HCT116 (cell line): Measurements from ENCODE around the gene COL20A1. TPM values are rescaled to one million over a fixed set of nuclear protein-coding genes. Genes with fewer than 3 reads are reported as not detected.
A peak's percentile ranks its signal among the peaks of the same experiment; 100 is the strongest.

Experiments used
- ATAC-seq: fragments of 200-7000 bp; cut with Tn5 transposase; 2 replicates; pipeline ENCODE4 v1.9.1; 2020; ENCODE audit warnings: mild to moderate bottlenecking, moderate library complexity
- BruUV-seq: library from RNA; stranded (reverse); fragments of 400-500 nt; replicated peaks from 2 replicates; lab custom pipeline; 2021; lab: Mats Ljungman, UMichigan
- CTCF ChIA-PET: fragments of 300-600 bp; sonication (Branson Sonifier 250); formaldehyde crosslinking; loops from one replicate; lab custom pipeline; 2021; ENCODE audit warnings: antibody characterized with exemption; lab: Charles Lee
- POLR2A ChIA-PET: fragments of 300-600, 350-600 bp; sonication (Branson Sonifier 250); formaldehyde crosslinking; loops from one replicate; lab custom pipeline; 2021; ENCODE audit warnings: antibody characterized with exemption; lab: Charles Lee
- RAD21 ChIA-PET, 2 experiments: fragments of 300-600 bp; sonication (Branson Sonifier 250); formaldehyde crosslinking; loops; one replicate each; lab custom pipeline; 2023; ENCODE audit warnings: low total read pairs in 2 of 2; ENCODE audit not compliant: uncharacterized antibody in 2 of 2, unreplicated experiment in 2 of 2, low non-redundant PET in 1 of 2; lab: Charles Lee
- DNase-seq: peaks from one replicate; pipeline ENCODE4 v3.0.0-alpha.2; 2010; ENCODE audit warnings: low read depth, low spot score
- H2AFZ ChIP-seq: fragments of 200-600 bp; shearing (Covaris generic), sonication (generic); 2 replicates; pipeline ENCODE4 v1.6.1; 2017; ENCODE audit warnings: low read depth, mixed run types, mixed read lengths, antibody characterized with exemption, low read length; ENCODE audit not compliant: poor library complexity, severe bottlenecking
- H3K27ac ChIP-seq: 2 replicates; pipeline ENCODE4 v1.5.1; 2012; ENCODE audit warnings: low read depth, low read length
- H3K27me3 ChIP-seq: fragments of 200-600 bp; sonication (generic); 2 replicates; pipeline ENCODE4 v1.6.1; 2016; ENCODE audit warnings: mixed run types, low read length, mixed read lengths; ENCODE audit not compliant: insufficient read depth
- H3K36me3 ChIP-seq, 2 experiments: fragments of 200-500 bp in 1 of 2; fragments of 200-600 bp in 1 of 2; sonication (Bioruptor generic) in 1 of 2; sonication (generic) in 1 of 2; 2 replicates each; pipeline versions ENCODE4 v1.5.1 to v1.6.1; 2014 to 2016; ENCODE audit warnings: low read length in 2 of 2, inconsistent platforms in 1 of 2, mixed read lengths in 1 of 2, mixed run types in 1 of 2; ENCODE audit not compliant: insufficient read depth in 2 of 2, control insufficient read depth in 1 of 2
- H3K4me1 ChIP-seq, 2 experiments: fragments of 200-600 bp in 1 of 2; sonication (generic) in 1 of 2; 2 replicates each; pipeline versions ENCODE4 v1.5.1 to v1.6.1; 2012 to 2017; ENCODE audit warnings: low read length in 2 of 2, inconsistent platforms in 1 of 2, mild to moderate bottlenecking in 1 of 2, mixed read lengths in 1 of 2, mixed run types in 1 of 2, moderate library complexity in 1 of 2; ENCODE audit not compliant: insufficient read depth in 2 of 2, control insufficient read depth in 1 of 2
- H3K4me2 ChIP-seq: fragments of 200-600 bp; sonication (generic); 2 replicates; pipeline ENCODE4 v1.6.1; 2017; ENCODE audit warnings: mixed run types, low read length, mixed read lengths
- H3K4me3 ChIP-seq, 2 experiments: fragments of 200-600 bp in 1 of 2; sonication (generic) in 1 of 2; replicated peaks in 1 of 2; 2 replicates each; pipeline ENCODE4 v1.5.1; 2011 to 2016; ENCODE audit warnings: low read length in 2 of 2, control low read depth in 1 of 2, low read depth in 1 of 2, mild to moderate bottlenecking in 1 of 2, mixed read lengths in 1 of 2, mixed run types in 1 of 2
- H3K79me2 ChIP-seq: fragments of 200-600 bp; sonication (generic); 2 replicates; pipeline ENCODE4 v1.6.1; 2017; ENCODE audit warnings: mild to moderate bottlenecking, mixed run types, low read length, moderate library complexity, mixed read lengths; ENCODE audit not compliant: insufficient read depth
- H3K9ac ChIP-seq: fragments of 200-600 bp; sonication (generic); 2 replicates; pipeline ENCODE4 v1.6.1; 2016; ENCODE audit warnings: low read length, mixed read lengths
- H3K9me2 ChIP-seq: fragments of 200-600 bp; sonication (generic), shearing (Covaris generic); 2 replicates; pipeline ENCODE4 v1.6.1; 2017; ENCODE audit warnings: mixed run types, mild to moderate bottlenecking, moderate library complexity; ENCODE audit not compliant: insufficient read depth
- H3K9me3 ChIP-seq, 2 experiments: fragments of 200-500 bp in 1 of 2; fragments of 200-600 bp in 1 of 2; sonication (Bioruptor generic) in 1 of 2; sonication (generic) in 1 of 2; 2 replicates each; pipeline ENCODE4 v1.6.1; 2014 to 2017; ENCODE audit warnings: low read length in 2 of 2, mixed read lengths in 2 of 2, inconsistent platforms in 1 of 2, low read depth in 1 of 2, mild to moderate bottlenecking in 1 of 2, mixed run types in 1 of 2, moderate library complexity in 1 of 2; ENCODE audit not compliant: control insufficient read depth in 1 of 2, insufficient read depth in 1 of 2
- H4K20me1 ChIP-seq: fragments of 200-600 bp; sonication (generic), shearing (Covaris generic); 2 replicates; pipeline ENCODE4 v1.6.1; 2017; ENCODE audit warnings: mixed run types, mild to moderate bottlenecking, moderate library complexity; ENCODE audit not compliant: insufficient read depth
- CBX3 ChIP-seq: IDR thresholded peaks from 2 replicates; pipeline ENCODE4 v1.6.1; 2012; ENCODE audit warnings: low read depth
- ELF1 ChIP-seq: IDR thresholded peaks from 2 replicates; pipeline ENCODE4 v1.6.1; 2012; ENCODE audit warnings: low read depth, borderline replicate concordance
- POLR2A ChIP-seq: IDR thresholded peaks from 2 replicates; pipeline ENCODE4 v1.7.0; 2011; ENCODE audit warnings: borderline replicate concordance; ENCODE audit not compliant: insufficient read depth, insufficient read length; ENCODE audit errors: extremely low read depth
- POLR2AphosphoS5 ChIP-seq: IDR thresholded peaks from 2 replicates; pipeline ENCODE4 v1.6.1; 2011; ENCODE audit warnings: mild to moderate bottlenecking, low read depth, low read length, moderate library complexity
- RAD21 ChIP-seq: IDR thresholded peaks from 2 replicates; pipeline ENCODE4 v1.6.1; 2012; ENCODE audit warnings: low read depth, mild to moderate bottlenecking
- SIN3A ChIP-seq: IDR thresholded peaks from 2 replicates; pipeline ENCODE4 v1.6.1; 2012; ENCODE audit warnings: low read depth
- SRF ChIP-seq: IDR thresholded peaks from 2 replicates; pipeline ENCODE4 v1.6.1; 2012; ENCODE audit warnings: low read depth
- ZFX ChIP-seq: fragments of 450-650 bp; IDR thresholded peaks from 2 replicates; pipeline ENCODE4 v1.6.1; 2017
- ZNF274 ChIP-seq: fragments of 200-500 bp; sonication (Bioruptor generic); IDR thresholded peaks from 2 replicates; pipeline ENCODE4 v1.6.1; 2014; ENCODE audit warnings: mild to moderate bottlenecking, low read depth, low read length, inconsistent platforms
- intact Hi-C: fragments of 100-400 bp; cut with micrococcal nuclease; formaldehyde crosslinking; loops from 2 replicates; pipeline ENCODE4 v1.10.0; 2022
- total RNA-seq: library from RNA; stranded (reverse); gene quantifications from one replicate; pipeline ENCODE4 v1.2.1, GENCODE V29; 2021; ENCODE audit not compliant: unreplicated experiment
- TF ChIP-seq, protein P1 (sequence below), 3 experiments: fragments of 200-600 bp in 1 of 3; sonication (generic) in 1 of 3; IDR thresholded peaks in 2 of 3; conservative IDR thresholded peaks in 1 of 3; 2 replicates each; pipeline ENCODE4 v1.5.1; 2012 to 2017; ENCODE audit warnings: low read depth in 2 of 3, low read length in 2 of 3, antibody characterized with exemption in 1 of 3, borderline replicate concordance in 1 of 3, control low read depth in 1 of 3, mild to moderate bottlenecking in 1 of 3, mixed read lengths in 1 of 3, mixed run types in 1 of 3, moderate library complexity in 1 of 3; ENCODE audit not compliant: insufficient read depth in 1 of 3
- TF ChIP-seq, protein P2 (sequence below): IDR thresholded peaks from 2 replicates; pipeline ENCODE4 v1.6.1; 2012
- TF ChIP-seq, protein P3 (sequence below): IDR thresholded peaks from 2 replicates; pipeline ENCODE4 v1.6.1; 2012; ENCODE audit warnings: low read depth

Gene COL20A1
- total RNA-seq, 1 experiment from 2014 or later, result 0.34 TPM

DNA sequence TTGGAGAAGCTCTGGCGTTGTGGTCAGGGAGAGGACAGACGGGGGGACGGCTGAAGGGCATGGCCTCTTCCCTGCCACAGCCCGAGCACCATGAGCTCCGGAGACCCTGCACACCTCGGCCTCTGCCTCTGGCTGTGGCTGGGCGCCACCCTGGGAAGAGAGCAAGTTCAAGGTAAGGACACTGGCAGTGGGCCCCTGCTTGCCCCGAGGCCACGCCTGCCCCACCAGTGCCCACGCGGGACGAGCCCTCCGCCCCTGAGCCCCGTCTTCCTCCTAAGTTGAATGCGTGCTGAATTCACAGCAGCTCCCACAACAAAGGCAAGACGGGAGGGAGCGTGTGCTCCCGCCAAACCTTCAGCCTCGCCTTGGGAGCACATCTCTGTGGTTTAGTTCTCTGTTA, 2.0 kb downstream of the COL20A1 start (continued):
- no peak for TF ChIP-seq RAD21

DNA sequence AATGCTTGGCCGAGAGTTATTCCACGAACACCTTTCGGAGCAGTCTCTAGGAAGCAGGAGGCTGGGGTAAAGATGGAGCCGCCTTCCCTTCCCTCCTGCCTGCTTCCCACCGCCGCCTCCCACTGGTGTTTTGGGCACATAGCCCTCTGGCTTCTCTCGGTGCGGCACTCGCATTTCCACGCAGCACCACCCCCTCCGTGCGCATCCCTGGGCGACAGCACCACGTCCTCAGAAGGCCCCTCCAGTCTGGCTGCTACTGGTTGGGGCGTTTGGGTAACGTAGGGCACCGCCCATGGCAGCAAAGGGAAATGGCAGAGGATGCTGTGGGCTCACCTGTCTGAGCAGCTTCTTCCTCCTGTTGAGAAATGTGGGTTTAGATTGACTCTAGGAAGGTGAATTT, 2.4 kb downstream of the COL20A1 start:
- BruUV-seq, result no TSS peak
- H3K4me1 ChIP-seq, result peaks cover 4 to 17% of the 10 kb centered on the region in 2 experiments; a peak in 3 of 4 replicates
- H4K20me1 ChIP-seq, result no peaks in the 10 kb centered on the region
- no peaks in the 10 kb centered on the region for H3K79me2 ChIP-seq
- H3K27ac ChIP-seq, result no peak overlapping the region
- RAD21 ChIA-PET, result no interaction called here
- H3K36me3 ChIP-seq, result no peaks in the 10 kb centered on the region
- intact Hi-C loops, result no loop called here
- H3K4me2 ChIP-seq, result no peak overlapping the region
- DNase-seq (no peak), ATAC-seq (peak; percentile 37)
- TF ChIP-seq, protein P1, sequence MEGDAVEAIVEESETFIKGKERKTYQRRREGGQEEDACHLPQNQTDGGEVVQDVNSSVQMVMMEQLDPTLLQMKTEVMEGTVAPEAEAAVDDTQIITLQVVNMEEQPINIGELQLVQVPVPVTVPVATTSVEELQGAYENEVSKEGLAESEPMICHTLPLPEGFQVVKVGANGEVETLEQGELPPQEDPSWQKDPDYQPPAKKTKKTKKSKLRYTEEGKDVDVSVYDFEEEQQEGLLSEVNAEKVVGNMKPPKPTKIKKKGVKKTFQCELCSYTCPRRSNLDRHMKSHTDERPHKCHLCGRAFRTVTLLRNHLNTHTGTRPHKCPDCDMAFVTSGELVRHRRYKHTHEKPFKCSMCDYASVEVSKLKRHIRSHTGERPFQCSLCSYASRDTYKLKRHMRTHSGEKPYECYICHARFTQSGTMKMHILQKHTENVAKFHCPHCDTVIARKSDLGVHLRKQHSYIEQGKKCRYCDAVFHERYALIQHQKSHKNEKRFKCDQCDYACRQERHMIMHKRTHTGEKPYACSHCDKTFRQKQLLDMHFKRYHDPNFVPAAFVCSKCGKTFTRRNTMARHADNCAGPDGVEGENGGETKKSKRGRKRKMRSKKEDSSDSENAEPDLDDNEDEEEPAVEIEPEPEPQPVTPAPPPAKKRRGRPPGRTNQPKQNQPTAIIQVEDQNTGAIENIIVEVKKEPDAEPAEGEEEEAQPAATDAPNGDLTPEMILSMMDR (IDR thresholded peaks at IDR 0.05 in 2 of 3, conservative IDR thresholded peaks at IDR 0.05 in 1 of 3; ENCODE audit: borderline replicate concordance in 1 of 3, insufficient read depth in 1 of 3, low read depth in 2 of 3, low read length in 2 of 3), result peak; percentile 9 to 45 (median 28); a peak in 3 of 6 replicates
- TF ChIP-seq SRF, result no peak
- TF ChIP-seq, all 23 proteins: peak for 1
- Histone ChIP-seq H3K9ac (no peak overlapping the region), H3K9me2 (no peaks in the 10 kb centered on the region), H3K4me3 (no peak overlapping the region), H3K9me3 (no peaks in the 10 kb centered on the region), H3K27me3 (peaks cover 3% of the 10 kb centered on the region; the same call in 1 of the 2 replicates), H2AFZ (no peak overlapping the region)
- ChIA-PET CTCF (interaction anchor here (1.4 kb wide), 2 partner anchors 72 to 86 kb away, joined by 4 read pairs; no protein-coding TSS in a partner anchor), POLR2A (no interaction called here)

DNA sequence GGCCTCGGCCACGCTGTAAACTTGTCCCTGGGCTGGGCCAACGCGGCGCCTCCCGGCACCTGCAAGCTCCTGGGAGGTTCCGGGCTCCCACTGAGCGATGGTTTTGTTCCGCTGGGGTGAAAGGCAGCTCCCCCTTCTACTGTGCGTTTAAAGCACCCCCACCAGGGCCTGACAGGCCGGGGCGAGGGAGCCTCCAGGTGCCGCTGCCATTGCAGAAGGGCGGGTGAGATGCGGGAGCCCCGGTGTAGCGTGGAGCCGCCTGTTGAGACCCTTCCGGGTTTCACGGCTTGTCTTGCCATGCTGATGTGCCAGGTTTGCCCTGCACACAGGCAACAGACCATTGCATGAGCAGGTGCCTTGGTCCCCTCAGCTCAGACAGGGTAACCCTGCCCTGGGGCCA, 2.9 kb downstream of the COL20A1 start:
- no peak overlapping the region for H3K4me2 ChIP-seq
- DNase-seq (no peak), ATAC-seq (no peak)
- H3K27me3 ChIP-seq, result peaks cover 3% of the 10 kb centered on the region; the same call in 1 of the 2 replicates
- intact Hi-C loops, result no loop called here
- no peaks in the 10 kb centered on the region for H3K79me2 ChIP-seq
- peaks cover 3 to 13% of the 10 kb centered on the region in 2 experiments; a peak in 3 of 4 replicates for H3K4me1 ChIP-seq
- H3K36me3 ChIP-seq, result no peaks in the 10 kb centered on the region
- ChIA-PET RAD21 (no interaction called here), CTCF (no interaction called here), POLR2A (no interaction called here)
- no peaks in the 10 kb centered on the region for H3K9me3 ChIP-seq
- H4K20me1 ChIP-seq, result no peaks in the 10 kb centered on the region
- BruUV-seq, result no TSS peak
- H3K9ac ChIP-seq, result no peak overlapping the region
- H2AFZ ChIP-seq, result no peak overlapping the region
- no peaks in the 10 kb centered on the region for H3K9me2 ChIP-seq
- H3K4me3 ChIP-seq, result no peak overlapping the region
- no peak overlapping the region for H3K27ac ChIP-seq
- TF ChIP-seq, protein P2, sequence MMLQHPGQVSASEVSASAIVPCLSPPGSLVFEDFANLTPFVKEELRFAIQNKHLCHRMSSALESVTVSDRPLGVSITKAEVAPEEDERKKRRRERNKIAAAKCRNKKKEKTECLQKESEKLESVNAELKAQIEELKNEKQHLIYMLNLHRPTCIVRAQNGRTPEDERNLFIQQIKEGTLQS, result no peak
- no peak for TF ChIP-seq ELF1
- TF ChIP-seq SRF, result no peak
- no peak for TF ChIP-seq CBX3
- TF ChIP-seq ZNF274, result no peak
- no peak for TF ChIP-seq SIN3A
- TF ChIP-seq RAD21, result no peak
- no peak for TF ChIP-seq POLR2AphosphoS5
- TF ChIP-seq ZFX, result no peak
- TF ChIP-seq, protein P3, sequence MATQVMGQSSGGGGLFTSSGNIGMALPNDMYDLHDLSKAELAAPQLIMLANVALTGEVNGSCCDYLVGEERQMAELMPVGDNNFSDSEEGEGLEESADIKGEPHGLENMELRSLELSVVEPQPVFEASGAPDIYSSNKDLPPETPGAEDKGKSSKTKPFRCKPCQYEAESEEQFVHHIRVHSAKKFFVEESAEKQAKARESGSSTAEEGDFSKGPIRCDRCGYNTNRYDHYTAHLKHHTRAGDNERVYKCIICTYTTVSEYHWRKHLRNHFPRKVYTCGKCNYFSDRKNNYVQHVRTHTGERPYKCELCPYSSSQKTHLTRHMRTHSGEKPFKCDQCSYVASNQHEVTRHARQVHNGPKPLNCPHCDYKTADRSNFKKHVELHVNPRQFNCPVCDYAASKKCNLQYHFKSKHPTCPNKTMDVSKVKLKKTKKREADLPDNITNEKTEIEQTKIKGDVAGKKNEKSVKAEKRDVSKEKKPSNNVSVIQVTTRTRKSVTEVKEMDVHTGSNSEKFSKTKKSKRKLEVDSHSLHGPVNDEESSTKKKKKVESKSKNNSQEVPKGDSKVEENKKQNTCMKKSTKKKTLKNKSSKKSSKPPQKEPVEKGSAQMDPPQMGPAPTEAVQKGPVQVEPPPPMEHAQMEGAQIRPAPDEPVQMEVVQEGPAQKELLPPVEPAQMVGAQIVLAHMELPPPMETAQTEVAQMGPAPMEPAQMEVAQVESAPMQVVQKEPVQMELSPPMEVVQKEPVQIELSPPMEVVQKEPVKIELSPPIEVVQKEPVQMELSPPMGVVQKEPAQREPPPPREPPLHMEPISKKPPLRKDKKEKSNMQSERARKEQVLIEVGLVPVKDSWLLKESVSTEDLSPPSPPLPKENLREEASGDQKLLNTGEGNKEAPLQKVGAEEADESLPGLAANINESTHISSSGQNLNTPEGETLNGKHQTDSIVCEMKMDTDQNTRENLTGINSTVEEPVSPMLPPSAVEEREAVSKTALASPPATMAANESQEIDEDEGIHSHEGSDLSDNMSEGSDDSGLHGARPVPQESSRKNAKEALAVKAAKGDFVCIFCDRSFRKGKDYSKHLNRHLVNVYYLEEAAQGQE, result no peak
- TF ChIP-seq POLR2A, result no peak
